Stomach smooth muscle (tissue), 2 donors: ENCODE results near the gene FCRL3.
"Not testable (repeated sequence)": the region's sequence is repeated elsewhere in the genome, so short reads cannot be mapped to it uniquely, and the experiment has no call there.

ENCODE experiments used
- H3K27ac ChIP-seq: one replicate; pipeline ENCODE4 v1.7.0; 2013; ENCODE audit warnings: mild to moderate bottlenecking, low read length, inconsistent platforms
- H3K27me3 ChIP-seq, 2 donors: one replicate each; pipeline ENCODE4 v1.7.0; 2013; ENCODE audit warnings: low read length in 2 of 2; ENCODE audit not compliant: insufficient read depth in 2 of 2, control insufficient read depth in 1 of 2
- H3K36me3 ChIP-seq, 2 donors: one replicate each; pipeline ENCODE4 v1.7.0; 2013; ENCODE audit warnings: low read length in 2 of 2; ENCODE audit not compliant: control insufficient read depth in 2 of 2, insufficient read depth in 2 of 2
- H3K4me1 ChIP-seq: one replicate; pipeline ENCODE4 v1.7.0; 2013; ENCODE audit warnings: low read length; ENCODE audit not compliant: control insufficient read depth, insufficient read depth
- H3K4me3 ChIP-seq, 2 donors: one replicate each; pipeline ENCODE4 v1.7.0; 2013; ENCODE audit warnings: low read length in 2 of 2
- H3K9ac ChIP-seq, 2 donors: one replicate each; pipeline ENCODE4 v1.7.0; 2013; ENCODE audit warnings: low read length in 2 of 2, mild to moderate bottlenecking in 1 of 2
- H3K9me3 ChIP-seq, 2 donors: one replicate each; pipeline ENCODE4 v1.7.0; 2013; ENCODE audit warnings: low read length in 2 of 2; ENCODE audit not compliant: control insufficient read depth in 2 of 2
- donor health status: healthy.
- donor health status: Pancreatic carcinoma.

The FCRL3 gene, protein sequence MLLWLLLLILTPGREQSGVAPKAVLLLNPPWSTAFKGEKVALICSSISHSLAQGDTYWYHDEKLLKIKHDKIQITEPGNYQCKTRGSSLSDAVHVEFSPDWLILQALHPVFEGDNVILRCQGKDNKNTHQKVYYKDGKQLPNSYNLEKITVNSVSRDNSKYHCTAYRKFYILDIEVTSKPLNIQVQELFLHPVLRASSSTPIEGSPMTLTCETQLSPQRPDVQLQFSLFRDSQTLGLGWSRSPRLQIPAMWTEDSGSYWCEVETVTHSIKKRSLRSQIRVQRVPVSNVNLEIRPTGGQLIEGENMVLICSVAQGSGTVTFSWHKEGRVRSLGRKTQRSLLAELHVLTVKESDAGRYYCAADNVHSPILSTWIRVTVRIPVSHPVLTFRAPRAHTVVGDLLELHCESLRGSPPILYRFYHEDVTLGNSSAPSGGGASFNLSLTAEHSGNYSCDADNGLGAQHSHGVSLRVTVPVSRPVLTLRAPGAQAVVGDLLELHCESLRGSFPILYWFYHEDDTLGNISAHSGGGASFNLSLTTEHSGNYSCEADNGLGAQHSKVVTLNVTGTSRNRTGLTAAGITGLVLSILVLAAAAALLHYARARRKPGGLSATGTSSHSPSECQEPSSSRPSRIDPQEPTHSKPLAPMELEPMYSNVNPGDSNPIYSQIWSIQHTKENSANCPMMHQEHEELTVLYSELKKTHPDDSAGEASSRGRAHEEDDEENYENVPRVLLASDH

GRCh38 chr1:157700732-157701131, at the start of gene FCRL3:
Gene FCRL3 (minus strand): TSS chr1:157700769. CDS start chr1:157700489, 280 bp downstream.
- Histone ChIP-seq H3K9me3 (peaks cover 0 to 4% of the 10 kb centered on the region in 2 donors), H3K4me1 (no peaks in the 10 kb centered on the region), H3K27me3 (no peaks in the 10 kb centered on the region), H3K4me3 (no peak within 1 kb of the TSS), H3K9ac (no peak within 1 kb of the TSS), H3K36me3 (no peaks in the 10 kb centered on the region), H3K27ac (no peak within 1 kb of the TSS)

DNA sequence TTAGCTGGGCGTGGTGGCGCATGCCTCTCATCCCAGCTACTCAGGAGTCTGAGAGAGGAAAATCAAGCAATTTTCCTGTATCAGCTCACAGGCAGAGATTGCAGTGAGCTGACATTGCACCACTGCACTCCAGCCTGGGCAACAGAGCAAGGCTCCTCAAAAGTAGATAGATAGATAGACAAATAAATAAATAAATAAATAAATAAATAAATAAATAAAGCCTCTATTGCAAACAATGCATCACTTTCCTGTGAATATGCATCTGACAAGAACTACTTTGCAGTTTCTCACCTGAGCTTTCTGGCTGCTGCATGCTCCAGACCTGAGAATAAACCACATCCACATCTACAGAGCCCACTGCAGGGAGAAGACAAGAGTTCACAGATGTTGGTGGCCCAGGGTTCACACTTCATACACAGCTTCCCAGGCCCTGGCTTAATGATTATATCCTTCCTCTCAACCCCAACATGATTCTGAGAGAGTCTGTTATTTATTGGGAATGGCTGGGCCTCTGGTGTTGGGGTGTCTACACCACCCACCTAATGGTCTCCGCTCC, 47.8 kb upstream of the FCRL3 start:
- H3K36me3 ChIP-seq: no peaks in the 10 kb centered on the region
- no peaks in the 10 kb centered on the region for H3K9me3 ChIP-seq
- no peak overlapping the region for H3K4me3 ChIP-seq
- H3K9ac ChIP-seq: no peak overlapping the region
- no peak overlapping the region for H3K27ac ChIP-seq
- no peaks in the 10 kb centered on the region for H3K4me1 ChIP-seq
- H3K27me3 ChIP-seq: no peaks in the 10 kb centered on the region

- Histone ChIP-seq H3K27ac (no peak overlapping the region), H3K9ac (no peak overlapping the region), H3K36me3 (no peaks in the 10 kb centered on the region), H3K4me1 (no peaks in the 10 kb centered on the region), H3K27me3 (no peaks in the 10 kb centered on the region), H3K9me3 (no peaks in the 10 kb centered on the region), H3K4me3 (no peak overlapping the region)
Observed at GRCh38 chr1:157739229-157739901, 38.8 kb upstream of the FCRL3 start.

DNA sequence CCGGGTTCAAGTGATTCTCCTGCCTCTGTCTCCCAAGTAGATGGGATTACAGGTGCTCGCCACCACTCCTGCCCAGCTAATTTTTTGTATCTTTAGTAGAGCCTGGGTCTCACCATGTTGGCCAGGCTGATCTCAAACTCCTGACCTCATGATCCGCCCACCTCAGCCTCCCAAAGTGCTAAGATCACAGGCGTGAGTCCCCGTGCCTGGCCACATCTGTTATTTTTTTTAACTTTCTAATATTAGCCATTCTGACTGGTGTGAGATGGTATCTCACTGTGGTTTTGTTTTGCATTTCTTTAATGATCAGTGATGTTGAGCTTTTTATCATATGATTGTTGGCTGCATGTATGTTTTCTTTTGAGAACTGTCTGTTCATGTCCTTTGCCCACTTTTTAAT, 35.4 kb upstream of the FCRL3 start:
- H3K27ac ChIP-seq: not testable (repeated sequence)

GRCh38 chr1:157734321-157734720, 33.8 kb upstream of the FCRL3 start:
- Histone ChIP-seq H3K9ac (no peak overlapping the region), H3K36me3 (no peaks in the 10 kb centered on the region), H3K9me3 (no peaks in the 10 kb centered on the region), H3K27ac (no peak overlapping the region), H3K4me1 (no peaks in the 10 kb centered on the region), H3K4me3 (no peak overlapping the region), H3K27me3 (no peaks in the 10 kb centered on the region)

More for the DNA sequence above, 35.4 kb upstream of the FCRL3 start:
- H3K36me3 ChIP-seq, H3K9ac ChIP-seq, H3K4me1 ChIP-seq, H3K27me3 ChIP-seq, H3K4me3 ChIP-seq, H3K9me3 ChIP-seq: not testable (repeated sequence)

DNA sequence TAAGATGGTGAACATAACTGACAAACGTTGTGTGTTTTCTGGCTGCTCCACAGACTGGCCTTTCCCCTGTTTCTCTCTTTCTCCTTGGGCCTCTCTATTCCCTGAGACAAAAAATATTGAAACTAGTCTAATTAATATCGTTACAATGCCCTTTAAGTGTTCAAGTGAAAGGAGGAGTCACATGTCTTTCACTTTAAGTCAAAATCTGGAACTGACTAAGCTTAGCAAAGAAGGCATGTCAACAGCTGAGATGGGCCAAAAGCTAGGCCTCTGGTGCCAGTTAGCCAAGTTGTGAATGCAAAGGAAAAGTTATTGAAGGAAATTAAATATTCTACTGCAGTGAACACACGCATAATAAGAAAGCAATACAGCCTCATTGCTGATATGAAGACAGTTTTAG, 32.2 kb upstream of the FCRL3 start:
- Histone ChIP-seq H3K27me3 (no peaks in the 10 kb centered on the region), H3K4me3 (no peak overlapping the region), H3K36me3 (no peaks in the 10 kb centered on the region), H3K9me3 (no peaks in the 10 kb centered on the region), H3K9ac (no peak overlapping the region), H3K27ac (no peak overlapping the region), H3K4me1 (no peaks in the 10 kb centered on the region)

- Histone ChIP-seq H3K27me3 (no peaks in the 10 kb centered on the region), H3K36me3 (no peaks in the 10 kb centered on the region), H3K4me1 (no peaks in the 10 kb centered on the region), H3K9me3 (no peaks in the 10 kb centered on the region), H3K27ac (no peak overlapping the region), H3K4me3 (no peak overlapping the region), H3K9ac (no peak overlapping the region)
Observed at GRCh38 chr1:157725221-157725577, 24.6 kb upstream of the FCRL3 start.

GRCh38 chr1:157724537-157725220, 24.1 kb upstream of the FCRL3 start:
- H3K9ac ChIP-seq: no peak overlapping the region
- no peak overlapping the region for H3K4me3 ChIP-seq
- H3K4me1 ChIP-seq: no peaks in the 10 kb centered on the region
- no peaks in the 10 kb centered on the region for H3K36me3 ChIP-seq
- no peak overlapping the region for H3K27ac ChIP-seq
- no peaks in the 10 kb centered on the region for H3K27me3 ChIP-seq
- H3K9me3 ChIP-seq: no peaks in the 10 kb centered on the region

DNA sequence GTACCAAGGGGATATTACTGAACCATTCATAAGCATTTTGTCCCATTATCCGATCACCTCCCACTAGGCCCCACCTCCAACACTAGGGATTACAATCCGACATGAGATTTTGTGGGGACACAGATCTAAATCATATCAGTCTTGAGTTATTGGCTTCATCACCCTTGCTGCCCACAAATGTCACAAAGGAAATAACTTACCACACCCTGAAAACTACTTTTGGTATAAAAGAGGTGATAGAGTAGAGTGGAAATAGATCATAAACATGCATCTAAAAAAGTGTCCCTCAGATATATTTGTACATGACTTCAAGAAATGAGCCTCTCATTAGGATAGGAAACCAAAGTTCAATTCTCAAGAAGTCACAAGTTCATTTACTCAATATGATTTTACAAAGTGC, 22.6 kb upstream of the FCRL3 start:
- H3K27me3 ChIP-seq: no peaks in the 10 kb centered on the region
- H3K4me1 ChIP-seq: no peaks in the 10 kb centered on the region
- H3K9ac ChIP-seq: no peak overlapping the region
- no peak overlapping the region for H3K4me3 ChIP-seq
- no peaks in the 10 kb centered on the region for H3K36me3 ChIP-seq
- H3K9me3 ChIP-seq: no peaks in the 10 kb centered on the region
- no peak overlapping the region for H3K27ac ChIP-seq

DNA sequence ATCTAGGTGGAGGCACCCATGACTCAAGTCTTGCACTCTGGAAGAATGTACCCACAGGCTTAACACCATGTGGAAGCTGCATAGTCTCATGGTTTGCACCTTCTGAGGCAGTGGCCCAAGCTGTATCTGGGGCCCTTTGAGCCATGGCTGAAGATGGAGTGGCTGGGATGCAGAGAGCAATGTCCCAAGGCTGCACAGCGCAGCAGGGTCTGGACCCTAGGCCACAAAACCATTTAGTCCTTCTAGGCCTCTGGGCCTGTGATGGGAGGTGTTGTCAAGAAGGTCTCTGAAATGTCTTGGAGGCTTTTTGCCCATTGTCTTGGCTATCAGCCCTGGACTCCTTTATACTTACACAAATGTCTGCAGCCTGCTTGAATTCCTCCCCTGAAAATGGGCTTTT, 21.4 kb upstream of the FCRL3 start:
- no peak overlapping the region for H3K4me3 ChIP-seq
- no peak overlapping the region for H3K9ac ChIP-seq
- H3K27ac ChIP-seq: no peak overlapping the region
- no peaks in the 10 kb centered on the region for H3K27me3 ChIP-seq
- no peaks in the 10 kb centered on the region for H3K36me3 ChIP-seq
- no peaks in the 10 kb centered on the region for H3K4me1 ChIP-seq
- H3K9me3 ChIP-seq: no peaks in the 10 kb centered on the region
